MM.1S (cell line): ENCODE results near the gene NCKAP5.

Experiments used
- DNase-seq: peaks from one replicate; pipeline ENCODE4 v3.0.0-alpha.2; 2015
- H2AFZ ChIP-seq: fragments of 300-600 bp; sonication (generic); 2 replicates; pipeline ENCODE4 v1.6.0; 2016; ENCODE audit warnings: antibody characterized with exemption, low read length
- H3F3A ChIP-seq: fragments of 300-600 bp; sonication (generic); 2 replicates; pipeline ENCODE4 v1.6.1; 2016; ENCODE audit warnings: mild to moderate bottlenecking, antibody characterized with exemption, low read length, moderate library complexity, mixed read lengths; ENCODE audit not compliant: insufficient read depth
- H3K27ac ChIP-seq: fragments of 300-600 bp; sonication (generic); 2 replicates; pipeline ENCODE4 v1.5.1; 2016; ENCODE audit warnings: mild to moderate bottlenecking, low read length
- H3K27me3 ChIP-seq: fragments of 300-600 bp; sonication (generic); replicated peaks from 2 replicates; pipeline ENCODE4 v1.6.0; 2016; ENCODE audit warnings: low read length; ENCODE audit not compliant: insufficient read depth
- H3K36me3 ChIP-seq: fragments of 300-600 bp; sonication (generic); replicated peaks from 2 replicates; pipeline ENCODE4 v1.6.1; 2016; ENCODE audit warnings: mild to moderate bottlenecking, low read length, mixed read lengths; ENCODE audit not compliant: insufficient read depth
- H3K4me1 ChIP-seq: fragments of 300-600 bp; sonication (generic); 2 replicates; pipeline ENCODE4 v1.6.1; 2016; ENCODE audit warnings: low read length, mixed read lengths
- H3K4me2 ChIP-seq: fragments of 300-600 bp; sonication (generic); 2 replicates; pipeline ENCODE4 v1.6.0; 2016; ENCODE audit warnings: low read depth, low read length
- H3K4me3 ChIP-seq: fragments of 300-600 bp; sonication (generic); 2 replicates; pipeline ENCODE4 v1.5.1; 2016; ENCODE audit warnings: low read length, mixed read lengths
- H3K79me2 ChIP-seq: fragments of 300-600 bp; sonication (generic); 2 replicates; pipeline ENCODE4 v1.6.1; 2016; ENCODE audit warnings: mixed run types, low read length, mixed read lengths
- H3K9ac ChIP-seq: fragments of 300-600 bp; sonication (generic); 2 replicates; pipeline ENCODE4 v1.6.1; 2016; ENCODE audit warnings: low read length, mixed read lengths
- H3K9me2 ChIP-seq: fragments of 300-600 bp; sonication (generic); replicated peaks from 2 replicates; pipeline ENCODE4 v1.6.1; 2016; ENCODE audit warnings: mild to moderate bottlenecking, low read length, mixed read lengths; ENCODE audit not compliant: insufficient read depth
- H3K9me3 ChIP-seq: fragments of 300-600 bp; sonication (generic); replicated peaks from 2 replicates; pipeline ENCODE4 v1.6.1; 2016; ENCODE audit warnings: mild to moderate bottlenecking, low read length, mixed read lengths; ENCODE audit not compliant: insufficient read depth
- H4K20me1 ChIP-seq: fragments of 300-600 bp; sonication (generic); 2 replicates; pipeline ENCODE4 v1.6.1; 2016; ENCODE audit warnings: mild to moderate bottlenecking, low read length, moderate library complexity, mixed read lengths; ENCODE audit not compliant: insufficient read depth
- CTCF ChIP-seq: fragments of 300-600 bp; sonication (generic); IDR thresholded peaks from 2 replicates; pipeline ENCODE4 v1.5.1; 2016; ENCODE audit warnings: antibody characterized with exemption, low read length, mixed read lengths
- EZH2 ChIP-seq: fragments of 300-600 bp; sonication (generic); optimal IDR thresholded peaks from 2 replicates; pipeline ENCODE3; 2017; ENCODE audit warnings: low read depth, mild to moderate bottlenecking, antibody characterized with exemption, low read length, mixed read lengths
- EZH2phosphoT487 ChIP-seq: fragments of 300-600 bp; sonication (generic); IDR thresholded peaks from 2 replicates; pipeline ENCODE4 v1.6.1; 2018; ENCODE audit warnings: antibody characterized with exemption, low read length

The NCKAP5 gene

DNA sequence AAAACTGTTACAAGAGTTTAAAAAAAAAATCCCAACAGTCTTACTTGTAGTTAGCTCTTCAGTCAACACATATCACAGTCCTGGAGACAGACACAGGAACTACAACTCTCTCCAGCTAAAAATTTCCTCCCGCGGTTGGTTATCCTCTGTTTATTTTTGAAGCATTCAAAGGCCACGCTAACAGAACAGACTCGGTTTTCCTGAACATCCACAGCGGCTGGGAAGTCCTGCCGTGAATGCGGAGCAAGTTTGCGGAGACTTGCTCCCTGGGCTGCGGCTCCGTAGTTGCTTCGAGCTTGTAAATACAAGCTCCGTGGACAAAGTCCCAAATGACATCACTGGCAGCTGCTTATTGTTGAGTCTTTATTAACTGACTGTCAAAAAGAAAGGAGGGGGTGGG, at the start of gene NCKAP5:
Gene NCKAP5, minus strand, starts transcription at position 292 of the 400 bp plus-strand sequence. CDS start 50,937 bp downstream, outside the sequence.
- Histone ChIP-seq H3F3A (no peaks in the 10 kb centered on the region), H3K27ac (no peak within 1 kb of the TSS), H3K27me3 (no peaks in the 10 kb centered on the region), H3K4me1 (no peaks in the 10 kb centered on the region), H3K9me2 (no peaks in the 10 kb centered on the region), H2AFZ (no peak within 1 kb of the TSS), H4K20me1 (no peaks in the 10 kb centered on the region), H3K4me2 (no peak within 1 kb of the TSS), H3K9me3 (no peaks in the 10 kb centered on the region), H3K36me3 (no peaks in the 10 kb centered on the region), H3K79me2 (no peaks in the 10 kb centered on the region), H3K4me3 (no peak within 1 kb of the TSS), H3K9ac (no peak within 1 kb of the TSS)
- DNase-seq, result no peak
- TF ChIP-seq EZH2 (no peak), CTCF (no peak), EZH2phosphoT487 (no peak)

DNA sequence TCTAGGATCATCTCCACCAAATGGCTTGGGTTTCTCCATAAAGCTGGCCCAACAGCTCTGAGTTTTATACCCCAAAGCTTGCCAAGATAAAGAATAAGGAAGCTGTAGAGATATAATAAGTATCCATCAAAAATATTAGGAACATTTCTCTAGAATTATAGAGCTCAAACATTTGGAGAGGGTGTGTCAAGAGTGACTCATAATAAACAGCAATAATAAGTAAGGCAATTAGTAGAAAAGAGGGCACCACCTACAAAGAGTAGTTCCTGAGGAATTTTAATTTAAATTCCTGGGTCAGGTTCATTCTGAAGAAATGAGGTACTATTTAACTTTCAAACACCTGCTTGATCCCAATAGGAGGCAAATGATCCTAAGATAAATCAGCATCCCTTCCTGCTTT, 41.4 kb upstream of the NCKAP5 start:
- H3K4me2 ChIP-seq, result no peak overlapping the region
- no peak for TF ChIP-seq EZH2phosphoT487

GRCh38 chr2:133608291-133608690, 40.0 kb upstream of the NCKAP5 start:
- H3K79me2 ChIP-seq, result no peaks in the 10 kb centered on the region
- H3K36me3 ChIP-seq, result no peaks in the 10 kb centered on the region
- H3K27me3 ChIP-seq, result no peaks in the 10 kb centered on the region
- no peak overlapping the region for H3K27ac ChIP-seq
- H3F3A ChIP-seq, result no peaks in the 10 kb centered on the region
- no peaks in the 10 kb centered on the region for H3K4me1 ChIP-seq
- H2AFZ ChIP-seq, result no peak overlapping the region
- H3K9me3 ChIP-seq, result no peaks in the 10 kb centered on the region
- TF ChIP-seq CTCF, result no peak
- no peak for TF ChIP-seq EZH2
- TF ChIP-seq EZH2phosphoT487, result no peak
- H3K4me2 ChIP-seq, result no peak overlapping the region
- H3K9ac ChIP-seq, result no peak overlapping the region
- no peaks in the 10 kb centered on the region for H4K20me1 ChIP-seq
- no peaks in the 10 kb centered on the region for H3K9me2 ChIP-seq
- no peak overlapping the region for H3K4me3 ChIP-seq
- DNase-seq, result no peak

More for the DNA sequence above, 41.4 kb upstream of the NCKAP5 start:
- no peaks in the 10 kb centered on the region for H3F3A ChIP-seq
- no peaks in the 10 kb centered on the region for H3K4me1 ChIP-seq
- H4K20me1 ChIP-seq, result no peaks in the 10 kb centered on the region
- no peak for DNase-seq
- no peaks in the 10 kb centered on the region for H3K79me2 ChIP-seq
- no peak overlapping the region for H2AFZ ChIP-seq
- H3K4me3 ChIP-seq, result no peak overlapping the region
- H3K9me2 ChIP-seq, result no peaks in the 10 kb centered on the region
- H3K36me3 ChIP-seq, result no peaks in the 10 kb centered on the region
- no peak overlapping the region for H3K9ac ChIP-seq
- H3K27me3 ChIP-seq, result no peaks in the 10 kb centered on the region
- no peaks in the 10 kb centered on the region for H3K9me3 ChIP-seq
- no peak overlapping the region for H3K27ac ChIP-seq

DNA sequence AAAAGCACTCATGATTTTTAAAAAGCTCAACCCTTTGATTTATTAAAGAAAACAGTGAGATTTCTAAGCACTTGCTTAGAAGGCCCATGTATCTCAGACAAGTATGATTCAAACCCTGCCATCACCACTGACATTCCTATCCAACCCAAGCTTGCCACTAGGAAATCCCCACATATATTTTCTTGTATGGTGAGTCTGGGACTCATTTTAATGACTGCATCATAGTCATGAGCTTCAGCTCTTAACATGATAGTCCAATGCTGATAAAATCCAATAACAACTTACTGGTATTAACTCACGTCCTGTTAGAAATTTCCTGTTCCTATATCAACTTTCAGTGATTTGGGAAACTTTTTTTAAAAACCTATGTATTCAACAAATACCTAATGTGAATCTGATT, 39.4 kb upstream of the NCKAP5 start:
- DNase-seq, result no peak
- no peak overlapping the region for H2AFZ ChIP-seq

More for the DNA sequence above, 39.4 kb upstream of the NCKAP5 start:
- Histone ChIP-seq H3K4me3 (no peak overlapping the region), H3K9me3 (no peaks in the 10 kb centered on the region), H3K79me2 (no peaks in the 10 kb centered on the region), H3K36me3 (no peaks in the 10 kb centered on the region), H3K4me1 (no peaks in the 10 kb centered on the region), H3K27ac (no peak overlapping the region), H4K20me1 (no peaks in the 10 kb centered on the region), H3K9me2 (no peaks in the 10 kb centered on the region), H3K27me3 (no peaks in the 10 kb centered on the region), H3K9ac (no peak overlapping the region), H3K4me2 (no peak overlapping the region), H3F3A (no peaks in the 10 kb centered on the region)
- TF ChIP-seq CTCF, result no peak
- TF ChIP-seq EZH2phosphoT487, result no peak
- no peak for TF ChIP-seq EZH2
